Endodermal cell (in vitro differentiated cells): ENCODE measurements around the gene VAV1. TPM values are rescaled to one million over a fixed set of nuclear protein-coding genes. Genes with fewer than 3 reads are reported as not detected.
A peak's percentile ranks its signal among the peaks of the same experiment; 100 is the strongest.

ENCODE experiments used
- DNase-seq: peaks from one replicate; pipeline ENCODE4 v3.0.0-alpha.2; 2017
- H3K27ac ChIP-seq: 2 replicates; pipeline ENCODE4 v1.5.1; 2013; ENCODE audit warnings: mild to moderate bottlenecking, low read depth, low read length, moderate library complexity
- H3K27me3 ChIP-seq: 2 replicates; pipeline ENCODE4 v1.6.1; 2013; ENCODE audit warnings: mild to moderate bottlenecking, low read length, moderate library complexity; ENCODE audit not compliant: insufficient read depth, control insufficient read depth, poor library complexity, severe bottlenecking
- H3K36me3 ChIP-seq: 2 replicates; pipeline ENCODE4 v1.7.0; 2013; ENCODE audit warnings: mild to moderate bottlenecking, low read length, moderate library complexity; ENCODE audit not compliant: control insufficient read depth, insufficient read depth
- H3K4me1 ChIP-seq: one replicate; pipeline ENCODE4 v1.7.0; 2013; ENCODE audit warnings: low read length; ENCODE audit not compliant: control insufficient read depth, insufficient read depth
- H3K4me3 ChIP-seq: 2 replicates; pipeline ENCODE4 v1.5.1; 2013; ENCODE audit warnings: mild to moderate bottlenecking, low read length, moderate library complexity
- H3K9ac ChIP-seq: 2 replicates; pipeline ENCODE4 v1.6.1; 2013; ENCODE audit warnings: mild to moderate bottlenecking, low read length, moderate library complexity; ENCODE audit not compliant: poor library complexity, severe bottlenecking; ENCODE audit errors: extremely low read depth
- H3K9me3 ChIP-seq: 2 replicates; pipeline ENCODE4 v1.6.1; 2013; ENCODE audit warnings: mild to moderate bottlenecking, low read length, moderate library complexity; ENCODE audit not compliant: control insufficient read depth
- H3K27ac Mint-ChIP-seq: 2 replicates; pipeline ENCODE4 v1.8.0; 2020; ENCODE audit warnings: mixed read lengths
- H3K27me3 Mint-ChIP-seq: 2 replicates; pipeline ENCODE4 v1.8.0; 2021; ENCODE audit warnings: mild to moderate bottlenecking, mixed read lengths; ENCODE audit not compliant: insufficient read depth
- H3K36me3 Mint-ChIP-seq: 2 replicates; pipeline ENCODE4 v1.8.0; 2020; ENCODE audit warnings: low read depth, mixed read lengths
- H3K4me1 Mint-ChIP-seq: 2 replicates; pipeline ENCODE4 v1.8.0; 2020; ENCODE audit warnings: mixed read lengths
- H3K4me3 Mint-ChIP-seq: 2 replicates; pipeline ENCODE4 v1.8.0; 2020; ENCODE audit warnings: mild to moderate bottlenecking, moderate library complexity, mixed read lengths
- H3K9me3 Mint-ChIP-seq: 2 replicates; pipeline ENCODE4 v1.8.0; 2020; ENCODE audit warnings: mild to moderate bottlenecking, mixed read lengths
- WGBS, 2 experiments: methylation state at CpG; one replicate each; pipeline versions ENCODE4 v1.1.5 to v1.1.7; 2013; ENCODE audit warnings: missing lambda C conversion rate in 2 of 2, mixed read lengths in 1 of 2; ENCODE audit not compliant: insufficient coverage in 1 of 2, insufficient read length in 1 of 2; 5-methylcytosine and 5-hydroxymethylcytosine counted together
- total RNA-seq, 2 donors: library from RNA; stranded (reverse); fragmentation: NEBNext Ultra II Directional in 1 of 2; extraction: Animal tissue kit (Norgen Biotek cat#: 25700) in 1 of 2; gene quantifications; 2 replicates in 1 of 2; 3 replicates in 1 of 2; pipeline ENCODE4 v1.2.1, GENCODE V29; 2021
- TF ChIP-seq, protein P1 (sequence below): fragments of 200-600 bp; sonication (generic); conservative IDR thresholded peaks from 2 replicates; pipeline ENCODE4 v1.5.0; 2021; ENCODE audit warnings: antibody characterized with exemption, mild to moderate bottlenecking

VAV1 gene
- total RNA-seq, 2 donors from 2014 or later: not detected

DNA sequence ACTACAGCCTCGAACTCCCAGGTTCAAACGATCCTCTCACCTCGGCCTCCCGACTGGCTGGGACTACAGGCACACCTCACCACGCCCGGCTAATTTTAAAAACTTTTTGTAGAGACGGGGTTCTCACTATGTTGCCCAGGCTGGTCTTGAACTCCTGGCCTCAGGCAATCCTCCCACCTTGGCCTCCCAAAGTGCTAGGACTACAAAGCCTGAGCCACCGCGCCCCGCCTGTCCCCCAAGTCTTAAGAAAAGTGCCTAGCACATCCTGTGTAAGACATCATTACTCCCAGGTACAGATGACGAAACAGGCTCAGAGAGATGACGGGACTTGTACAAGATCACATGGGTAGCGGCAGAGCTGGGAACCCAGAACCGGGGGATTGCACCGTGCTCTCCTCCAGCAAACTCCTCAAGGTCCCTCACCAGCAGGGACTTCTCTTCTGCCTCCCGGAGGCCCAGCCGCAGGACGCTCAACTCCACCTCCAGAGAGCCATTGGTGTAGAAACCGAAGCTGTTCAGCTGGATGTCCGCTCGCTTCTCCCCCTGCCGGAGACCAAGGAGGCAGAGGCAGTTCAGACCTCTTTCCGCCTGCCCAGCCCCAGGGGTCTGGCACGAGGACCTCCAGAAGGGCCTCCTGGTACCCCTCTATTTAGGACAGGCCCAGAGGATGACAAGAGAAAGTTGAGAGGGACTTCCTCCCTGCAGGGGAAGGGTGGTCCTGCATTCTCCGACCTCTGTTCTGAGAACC lies 36.2 kb upstream of the VAV1 start:
- Mint-ChIP-seq H3K4me3 (peak overlapping the region; percentile 90), H3K27ac (peak overlapping the region; percentile 96), H3K27me3 (no peaks in the 10 kb centered on the region), H3K36me3 (peaks cover 20% of the 10 kb centered on the region), H3K9me3 (no peaks in the 10 kb centered on the region), H3K4me1 (peaks cover 28% of the 10 kb centered on the region)
- 39 to 49% methylated on average over 23 to 25 of the region's 25 CpGs for WGBS, 2 experiments
- peak; percentile 93 for DNase-seq
- TF ChIP-seq, protein P1, sequence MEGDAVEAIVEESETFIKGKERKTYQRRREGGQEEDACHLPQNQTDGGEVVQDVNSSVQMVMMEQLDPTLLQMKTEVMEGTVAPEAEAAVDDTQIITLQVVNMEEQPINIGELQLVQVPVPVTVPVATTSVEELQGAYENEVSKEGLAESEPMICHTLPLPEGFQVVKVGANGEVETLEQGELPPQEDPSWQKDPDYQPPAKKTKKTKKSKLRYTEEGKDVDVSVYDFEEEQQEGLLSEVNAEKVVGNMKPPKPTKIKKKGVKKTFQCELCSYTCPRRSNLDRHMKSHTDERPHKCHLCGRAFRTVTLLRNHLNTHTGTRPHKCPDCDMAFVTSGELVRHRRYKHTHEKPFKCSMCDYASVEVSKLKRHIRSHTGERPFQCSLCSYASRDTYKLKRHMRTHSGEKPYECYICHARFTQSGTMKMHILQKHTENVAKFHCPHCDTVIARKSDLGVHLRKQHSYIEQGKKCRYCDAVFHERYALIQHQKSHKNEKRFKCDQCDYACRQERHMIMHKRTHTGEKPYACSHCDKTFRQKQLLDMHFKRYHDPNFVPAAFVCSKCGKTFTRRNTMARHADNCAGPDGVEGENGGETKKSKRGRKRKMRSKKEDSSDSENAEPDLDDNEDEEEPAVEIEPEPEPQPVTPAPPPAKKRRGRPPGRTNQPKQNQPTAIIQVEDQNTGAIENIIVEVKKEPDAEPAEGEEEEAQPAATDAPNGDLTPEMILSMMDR: peak; percentile 77
- Histone ChIP-seq H3K27me3 (no peaks in the 10 kb centered on the region), H3K4me1 (no peaks in the 10 kb centered on the region), H3K9ac (peak overlapping the region; percentile 67), H3K36me3 (peaks cover 19% of the 10 kb centered on the region), H3K4me3 (peak overlapping the region; percentile 89), H3K9me3 (no peaks in the 10 kb centered on the region), H3K27ac (peak overlapping the region; percentile 99)

DNA sequence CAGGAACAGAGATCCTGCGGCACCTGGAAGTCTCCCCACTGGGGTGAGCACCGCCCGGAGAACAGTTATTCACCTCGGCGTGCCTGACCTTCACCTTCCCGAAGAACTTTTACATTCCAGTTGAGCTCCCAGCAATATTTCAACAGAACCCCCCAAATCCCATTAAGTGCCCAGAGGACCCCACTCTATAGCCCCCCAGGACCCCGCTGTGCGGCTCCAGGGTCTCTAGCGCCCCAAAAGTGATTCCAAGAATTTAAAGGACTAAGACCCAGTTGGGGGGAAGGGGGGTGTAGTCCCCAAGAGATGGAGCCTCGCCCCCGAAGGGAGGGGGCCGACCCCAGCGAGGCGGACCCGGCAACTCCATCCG lies 35.6 kb upstream of the VAV1 start:
- H3K9ac ChIP-seq: peak overlapping the region; percentile 67
- H3K36me3 ChIP-seq: peaks cover 25% of the 10 kb centered on the region
- DNase-seq: no peak
- Mint-ChIP-seq H3K4me1 (peaks cover 31% of the 10 kb centered on the region), H3K36me3 (peaks cover 24% of the 10 kb centered on the region), H3K27me3 (no peaks in the 10 kb centered on the region), H3K9me3 (no peaks in the 10 kb centered on the region), H3K4me3 (peak overlapping the region; percentile 90), H3K27ac (peak overlapping the region; percentile 96)
- H3K4me3 ChIP-seq: peak overlapping the region; percentile 89
- no peaks in the 10 kb centered on the region for H3K4me1 ChIP-seq
- H3K27ac ChIP-seq: peak overlapping the region; percentile 99
- whole genome bisulfite sequencing, 2 experiments: 1% methylated on average over 16 of the region's 16 CpGs; no CpG with 5 or more reads in 1 of the 2 experiments
- TF ChIP-seq, protein P1: no peak
- no peaks in the 10 kb centered on the region for H3K27me3 ChIP-seq
- H3K9me3 ChIP-seq: no peaks in the 10 kb centered on the region

DNA sequence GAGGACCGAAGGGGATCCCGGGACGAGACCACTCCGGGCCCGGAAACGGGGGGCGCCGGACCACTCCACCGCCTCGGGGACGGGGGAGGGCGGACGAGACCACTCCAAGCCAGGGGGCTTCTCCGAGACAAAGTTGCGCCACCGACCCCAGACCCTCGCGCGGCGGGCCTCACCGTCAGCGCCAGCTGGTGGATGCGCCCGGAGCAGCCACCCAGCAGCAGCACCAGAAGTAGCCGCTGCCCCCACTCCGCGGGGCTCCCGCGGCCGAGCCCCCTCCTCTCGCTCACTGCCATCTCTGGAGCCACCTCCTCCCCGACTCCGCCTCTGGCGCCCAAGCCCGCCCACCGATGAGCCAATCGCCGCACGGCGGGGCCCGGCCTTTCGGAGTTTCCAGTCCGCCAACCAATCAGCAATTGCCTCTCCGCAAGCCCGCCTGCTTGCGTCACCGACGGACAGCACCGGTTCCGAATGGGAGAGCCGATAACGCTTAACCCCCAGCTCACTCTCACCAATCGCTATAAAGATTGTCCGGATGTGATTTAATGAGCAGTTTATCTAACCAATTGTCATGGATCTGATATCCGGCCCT lies 35.1 kb upstream of the VAV1 start, which contains the start of gene GPR108:
Gene GPR108, minus strand, starts transcription at position 297 of the 589 bp plus-strand sequence. Its CDS starts 4 bp downstream, at position 293.
- Mint-ChIP-seq H3K4me1 (peaks cover 34% of the 10 kb centered on the region), H3K9me3 (no peaks in the 10 kb centered on the region), H3K27ac (peak within 1 kb of the TSS; percentile 98), H3K27me3 (no peaks in the 10 kb centered on the region), H3K4me3 (peak within 1 kb of the TSS; percentile 90), H3K36me3 (peaks cover 23% of the 10 kb centered on the region)
- 0% methylated on average over 11 to 55 of the region's 55 CpGs for WGBS, 2 experiments
- H3K36me3 ChIP-seq: peaks cover 27% of the 10 kb centered on the region
- H3K9me3 ChIP-seq: no peaks in the 10 kb centered on the region
- peak within 1 kb of the TSS; percentile 97 for H3K9ac ChIP-seq
- peak; percentile 100 for DNase-seq
- H3K4me3 ChIP-seq: peak within 1 kb of the TSS; percentile 89
- TF ChIP-seq, protein P1: no peak
- H3K27ac ChIP-seq: peak within 1 kb of the TSS; percentile 99
- no peaks in the 10 kb centered on the region for H3K4me1 ChIP-seq
- no peaks in the 10 kb centered on the region for H3K27me3 ChIP-seq
